HG03039 (cell line): ENCODE results near the gene ANO1.

Source experiments
- ATAC-seq: cut with Tn5 transposase; IDR thresholded peaks from one replicate; pipeline ENCODE4 v1.9.1; 2021; ENCODE audit warnings: mild to moderate bottlenecking, moderate library complexity; ENCODE audit not compliant: unreplicated experiment

Gene ANO1

DNA sequence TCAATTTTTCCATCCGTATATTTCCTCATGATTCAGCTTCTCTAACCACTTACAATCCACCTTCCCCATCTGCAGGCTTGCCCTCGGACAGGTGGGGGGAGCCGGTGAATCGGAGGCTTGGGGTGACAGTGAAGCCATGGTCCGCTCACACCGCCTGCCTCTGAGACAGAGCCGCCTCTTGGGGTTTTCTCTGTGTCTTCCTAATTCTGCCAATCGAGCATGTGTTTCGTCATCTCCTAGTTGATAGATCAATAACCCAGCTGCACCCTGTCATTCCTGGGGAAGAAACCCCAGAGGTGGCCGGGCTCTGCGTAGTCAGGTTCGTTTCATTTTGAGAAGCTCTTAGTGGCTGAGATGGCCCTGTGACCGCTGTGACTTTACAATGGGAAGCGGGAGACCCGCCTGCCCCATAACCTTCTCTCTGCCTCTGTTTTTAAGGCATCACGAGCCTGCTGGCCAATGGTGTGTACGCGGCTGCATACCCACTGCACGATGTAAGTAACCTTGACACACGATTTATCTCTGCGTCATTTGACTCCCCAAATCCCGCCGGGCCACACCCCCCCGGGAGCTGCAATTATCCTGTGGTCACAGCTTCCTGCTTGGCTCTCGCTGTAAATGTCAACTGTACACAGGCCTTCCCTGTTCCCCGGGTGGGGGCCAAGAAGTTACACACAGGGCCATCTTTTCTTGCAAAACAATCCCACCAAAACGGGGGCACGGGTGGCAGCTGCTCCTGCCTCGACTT lies 33.3 kb downstream of the ANO1 start:
- no peak for ATAC-seq

DNA sequence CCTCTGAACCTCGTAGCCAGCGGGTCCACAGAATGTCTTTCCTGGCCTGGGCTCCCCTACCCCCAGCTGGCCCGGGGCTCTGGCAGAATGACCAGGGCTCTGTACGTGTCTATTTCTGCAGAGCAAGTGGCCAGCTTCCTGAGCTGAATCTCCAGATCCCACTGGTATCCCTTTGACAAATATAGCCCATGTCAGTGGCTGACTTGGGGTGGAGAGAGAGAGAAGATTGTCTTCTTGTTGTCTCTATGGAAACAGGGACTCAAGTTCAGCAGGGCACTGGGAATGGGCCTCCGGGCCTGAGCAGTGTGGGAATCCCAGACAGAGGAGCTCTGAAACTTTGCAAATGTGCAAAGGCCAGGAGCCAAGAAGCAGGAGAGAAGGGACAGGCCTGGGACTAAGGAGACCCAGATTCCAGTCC lies 33.9 kb downstream of the ANO1 start:
- no peak for ATAC-seq

DNA sequence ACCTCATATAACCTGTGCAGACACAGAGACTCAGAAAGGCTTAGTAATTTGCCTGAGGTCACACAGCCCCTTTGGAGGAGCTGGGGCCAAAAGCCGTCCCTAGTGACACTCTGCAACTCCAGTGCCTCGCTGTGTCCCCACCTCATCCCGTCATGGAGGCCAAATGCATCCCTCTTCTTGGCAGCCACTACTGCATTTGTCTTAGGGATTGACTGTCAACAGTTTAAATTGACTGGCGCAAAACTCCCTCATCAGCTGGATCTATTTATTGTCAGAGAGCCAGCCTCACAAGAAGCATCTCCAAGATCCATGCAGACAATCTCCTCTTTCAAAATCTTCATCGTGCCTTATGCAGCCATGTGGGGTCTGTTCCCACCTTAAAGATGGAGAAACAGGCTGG lies 35.7 kb downstream of the ANO1 start:
- ATAC-seq = no peak

DNA sequence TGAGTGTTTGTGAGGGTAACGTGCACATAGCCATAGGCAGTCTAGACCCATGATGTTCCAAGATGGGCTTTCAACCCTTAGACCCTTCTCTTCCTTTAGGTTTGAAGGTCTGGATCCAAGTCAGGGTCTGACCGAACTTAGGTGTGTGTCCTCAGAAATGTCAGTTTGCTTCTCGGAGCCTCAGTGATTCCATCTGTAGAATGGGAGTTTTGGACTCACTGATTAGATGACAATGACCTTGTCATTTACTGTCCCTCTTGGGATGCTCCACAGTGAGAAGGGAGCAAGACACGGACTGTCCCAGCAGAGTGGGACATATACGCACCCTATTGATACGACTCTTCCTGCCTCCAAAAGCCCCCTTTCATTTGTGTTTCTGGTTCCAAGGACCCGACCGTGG lies 37.7 kb downstream of the ANO1 start:
- ATAC-seq = no peak

DNA sequence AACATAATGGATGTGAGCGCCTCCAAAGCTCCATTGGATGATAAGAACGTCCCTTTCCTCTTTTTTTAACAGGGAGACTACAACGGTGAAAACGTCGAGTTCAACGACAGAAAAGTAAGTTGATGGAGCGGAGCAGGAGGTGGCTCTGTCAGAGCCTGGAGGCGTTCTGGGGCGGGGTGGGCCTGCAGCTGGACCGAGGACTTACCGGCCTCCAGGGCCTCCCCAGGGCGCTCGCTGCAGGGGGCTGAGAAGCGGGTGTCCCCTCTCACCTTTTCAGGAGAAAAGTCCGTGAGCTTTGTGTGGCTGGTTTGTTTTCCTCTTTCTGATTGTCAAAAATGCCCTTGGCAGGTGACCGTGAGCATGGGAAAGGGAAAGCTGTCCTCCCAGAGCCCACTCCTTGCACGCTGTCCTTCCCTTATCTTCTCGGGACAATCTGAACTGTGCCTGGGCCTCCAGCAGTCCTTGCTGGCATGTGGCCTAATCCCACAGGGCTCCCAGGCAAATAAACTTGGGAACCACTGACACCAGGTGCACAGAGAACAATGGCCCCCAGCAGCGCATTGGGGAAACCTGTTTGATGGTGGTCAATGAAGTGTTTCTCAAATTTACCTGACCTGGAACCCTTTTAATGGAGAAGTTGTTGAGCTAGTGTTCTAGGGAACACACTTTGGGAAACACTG lies 38.4 kb downstream of the ANO1 start:
- no peak for ATAC-seq

DNA sequence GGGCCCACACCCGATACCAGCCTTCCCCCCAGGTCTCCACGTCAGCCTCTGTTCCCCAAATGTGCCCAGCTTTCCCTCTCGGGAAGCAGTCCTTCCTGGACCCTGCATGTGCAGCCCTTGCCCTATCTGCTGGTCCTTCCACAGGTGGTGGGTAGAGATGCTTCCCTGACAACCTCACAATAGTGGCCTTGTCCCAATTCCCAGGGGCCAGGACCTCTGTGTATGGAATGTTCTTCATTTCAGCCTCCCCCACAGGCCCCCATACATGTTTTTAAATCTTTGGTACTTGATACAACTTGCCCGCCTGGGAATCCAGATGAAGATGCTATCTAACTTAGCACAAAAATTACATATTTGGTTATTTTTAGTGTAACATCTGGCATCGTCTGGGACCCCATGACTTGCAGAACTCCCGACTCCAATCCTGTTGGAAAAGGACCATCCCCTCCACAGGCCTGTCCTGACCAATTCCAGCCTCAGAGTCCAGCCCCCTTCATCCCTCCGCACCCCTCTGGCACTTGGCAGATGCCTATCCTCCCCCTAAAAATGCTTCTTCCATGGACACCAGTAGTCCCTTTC lies 39.5 kb downstream of the ANO1 start:
- no peak for ATAC-seq

DNA sequence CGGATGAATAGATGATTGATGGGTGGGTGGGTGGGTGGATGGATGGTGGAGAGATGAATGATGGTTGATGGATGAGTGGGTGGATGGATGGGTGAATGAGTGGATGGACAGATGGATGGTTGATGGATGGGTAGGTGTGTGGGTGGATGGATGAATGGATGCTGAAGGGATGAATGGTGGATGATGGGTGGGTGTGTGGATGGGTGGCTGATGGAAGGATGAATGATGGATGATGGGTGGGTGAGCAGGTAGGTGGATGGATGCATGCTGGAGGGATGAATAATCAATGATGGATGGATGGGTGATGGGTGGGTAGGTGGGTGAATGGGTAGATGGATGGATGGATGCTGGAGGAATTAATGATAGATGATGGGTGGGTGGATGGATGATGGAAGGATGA lies 40.5 kb downstream of the ANO1 start:
- ATAC-seq = no peak

DNA sequence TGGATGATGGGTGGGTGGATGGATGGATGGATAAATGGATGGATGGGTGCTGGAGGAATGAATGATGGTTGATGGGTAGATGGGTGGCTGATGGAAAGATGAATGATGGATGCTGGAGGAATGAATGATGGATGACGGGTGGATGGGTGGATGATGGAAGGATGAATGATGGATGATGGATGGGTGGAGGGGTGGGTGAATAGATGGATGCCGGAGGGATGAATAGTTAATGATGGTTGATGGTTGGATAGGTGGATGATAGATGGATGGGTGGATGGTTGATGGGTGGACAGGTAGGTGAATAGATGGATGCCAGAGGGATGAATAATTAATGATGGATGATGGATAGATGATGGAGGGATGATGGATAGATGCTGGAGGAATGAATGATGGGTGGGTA lies 41.4 kb downstream of the ANO1 start:
- ATAC-seq = no peak

DNA sequence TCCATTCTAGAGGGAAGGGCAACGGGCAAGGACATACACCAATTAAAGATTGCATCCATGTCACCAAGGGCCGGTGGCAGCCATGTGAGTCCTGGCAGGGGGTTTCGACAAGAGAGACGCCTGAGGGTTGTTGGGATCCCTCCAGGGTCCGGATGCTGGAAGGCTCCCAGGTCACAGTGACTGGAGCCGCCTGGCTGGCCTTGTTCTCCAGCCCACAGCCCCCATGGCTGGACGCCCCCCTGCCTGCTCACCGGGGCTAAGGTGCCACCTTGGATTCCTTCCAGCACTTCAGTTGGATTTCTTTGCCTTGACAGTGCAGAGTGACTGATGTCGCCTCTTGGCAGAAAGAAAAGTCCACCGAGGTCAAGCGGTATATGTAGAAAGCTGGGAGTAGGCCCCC lies 42.6 kb downstream of the ANO1 start:
- ATAC-seq = no peak

DNA sequence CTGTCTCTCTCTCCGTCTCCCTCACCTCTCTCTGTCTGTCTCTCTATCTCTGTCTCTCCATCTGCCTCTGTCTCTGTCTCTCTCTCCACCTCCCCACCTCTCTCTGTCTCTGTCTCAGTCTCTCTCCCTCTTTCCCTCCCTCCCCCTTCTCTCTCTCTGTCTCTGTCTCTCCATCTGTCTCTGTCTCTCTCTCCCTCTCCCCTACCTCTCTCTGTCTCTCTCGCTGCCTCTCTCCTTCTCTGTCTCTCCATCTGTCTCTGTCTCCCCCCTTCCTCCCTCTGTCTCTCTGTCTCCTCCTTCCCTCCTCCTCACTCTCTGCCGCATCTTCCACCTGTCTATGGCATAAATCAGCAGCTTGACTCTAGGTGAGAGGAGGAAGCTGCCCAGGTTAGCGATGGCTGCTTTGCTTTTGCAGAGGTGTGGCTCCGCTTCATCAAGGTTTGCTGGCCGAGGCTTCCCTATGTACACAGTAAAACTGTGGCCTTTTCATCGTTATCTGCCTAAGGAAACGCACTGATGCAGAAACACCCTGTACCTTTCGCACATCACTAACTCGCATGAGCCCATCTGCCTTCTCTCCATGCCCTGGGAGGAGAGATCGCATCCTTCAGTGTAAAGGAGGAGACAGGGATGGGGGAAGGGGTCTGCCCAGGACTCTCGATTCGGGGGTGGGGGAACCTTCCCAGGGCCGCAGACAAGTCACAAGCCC lies 44.5 kb downstream of the ANO1 start:
- no peak for ATAC-seq

DNA sequence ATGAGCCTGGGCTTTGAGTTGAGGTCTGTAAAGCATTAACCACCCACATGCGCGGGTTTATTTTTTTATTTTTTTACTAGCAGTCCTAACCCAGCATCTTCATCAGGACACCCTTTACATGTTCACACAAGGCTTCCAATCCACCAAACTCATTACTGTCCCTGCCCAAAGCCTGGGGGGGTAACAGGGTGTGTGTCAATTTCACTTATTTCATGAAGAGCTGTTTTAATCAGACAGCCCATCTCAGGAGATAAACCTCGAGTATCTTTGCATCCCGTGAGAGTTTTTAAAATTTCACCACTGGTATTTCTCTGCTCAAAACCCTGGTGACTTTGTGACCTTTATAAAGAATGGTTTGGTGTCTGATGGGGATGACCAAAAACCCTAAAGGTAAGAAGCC lies 45.6 kb downstream of the ANO1 start:
- no peak for ATAC-seq

DNA sequence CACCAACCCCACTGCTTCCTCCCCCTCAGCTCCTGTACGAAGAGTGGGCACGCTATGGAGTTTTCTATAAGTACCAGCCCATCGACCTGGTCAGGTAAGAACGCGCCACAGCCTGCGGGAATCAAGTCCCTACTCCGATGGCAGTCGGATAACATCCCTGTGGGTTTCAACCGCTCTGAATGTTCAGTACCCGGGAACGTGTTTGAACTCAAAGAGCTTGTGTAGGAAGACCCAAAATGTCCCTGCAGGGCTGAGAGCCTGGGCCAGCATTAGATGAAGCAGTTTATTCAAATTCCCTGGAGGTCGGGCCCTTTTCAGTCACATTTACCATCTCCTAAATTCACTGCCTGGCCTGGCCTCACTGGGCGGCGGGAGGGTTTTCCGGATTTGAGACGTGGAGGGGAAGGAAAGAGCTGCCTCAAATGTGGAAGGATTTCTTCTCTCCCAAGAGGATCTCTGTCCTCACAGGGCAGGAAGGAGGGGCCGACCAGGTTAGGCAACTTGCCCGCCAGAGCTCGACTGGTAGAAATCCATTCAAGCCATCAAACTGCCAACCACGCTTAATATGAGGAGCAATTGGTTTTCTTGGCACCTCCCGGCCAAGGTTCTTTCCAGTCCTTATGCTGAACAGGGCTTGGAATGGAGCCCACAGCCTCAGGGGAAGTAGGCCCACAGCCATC lies 46.3 kb downstream of the ANO1 start:
- no peak for ATAC-seq

DNA sequence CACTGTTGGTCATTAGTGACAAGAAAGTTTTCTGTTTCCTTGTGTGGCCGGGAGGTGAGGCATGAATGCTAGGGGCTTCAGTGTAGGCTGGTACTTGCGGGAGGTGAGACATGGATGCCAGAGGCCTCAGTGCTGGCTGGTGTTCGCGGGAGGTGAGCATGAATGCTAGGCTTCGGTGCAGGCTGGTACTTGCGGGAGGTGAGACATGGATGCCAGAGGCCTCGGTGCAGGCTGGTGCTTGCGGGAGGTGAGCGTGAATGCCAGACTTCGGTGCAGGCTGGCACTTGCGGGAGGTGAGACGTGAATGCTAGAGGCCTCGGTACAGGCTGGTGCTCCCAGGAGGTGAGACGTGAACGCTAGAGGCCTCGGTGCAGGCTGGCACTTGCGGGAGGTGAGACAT lies 48.4 kb downstream of the ANO1 start:
- ATAC-seq = no peak

DNA sequence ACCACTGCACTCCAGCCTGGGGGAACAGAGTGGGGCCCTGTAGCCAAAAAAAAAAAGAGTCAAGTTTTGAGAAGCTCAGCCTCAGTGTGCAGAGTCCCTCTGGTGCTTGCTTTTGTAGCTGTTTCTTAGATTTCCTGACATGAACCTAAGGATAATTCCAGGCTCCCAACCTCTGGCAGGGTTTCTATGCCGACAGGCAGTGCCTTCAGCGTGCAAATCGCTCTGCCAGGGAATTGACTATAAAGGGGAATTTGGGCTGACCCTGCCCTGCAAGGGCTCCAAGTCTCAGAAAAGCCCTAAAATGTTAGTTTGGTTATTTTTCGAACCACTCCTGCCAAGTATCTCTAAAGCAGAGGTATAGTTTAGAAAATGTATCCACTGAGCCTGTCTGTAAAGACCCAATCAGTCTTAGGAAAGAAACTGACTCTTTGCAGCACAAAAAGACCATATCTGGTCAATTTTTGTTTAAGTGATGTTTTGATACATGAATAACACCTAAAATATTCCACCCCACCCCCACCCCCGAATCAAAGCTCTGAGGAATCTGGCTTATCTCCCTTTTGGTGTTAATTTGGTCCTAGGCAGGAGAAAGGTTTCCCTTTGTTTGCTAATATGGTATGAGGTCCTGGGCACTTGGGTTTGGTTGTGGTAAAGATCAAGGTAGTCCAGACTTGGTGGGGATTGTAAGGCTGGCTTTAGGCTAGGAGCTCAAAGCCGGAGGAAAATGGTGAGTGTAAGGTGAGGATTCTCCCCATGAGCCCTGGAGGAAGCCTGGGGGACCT lies 49.7 kb downstream of the ANO1 start:
- ATAC-seq = no peak

DNA sequence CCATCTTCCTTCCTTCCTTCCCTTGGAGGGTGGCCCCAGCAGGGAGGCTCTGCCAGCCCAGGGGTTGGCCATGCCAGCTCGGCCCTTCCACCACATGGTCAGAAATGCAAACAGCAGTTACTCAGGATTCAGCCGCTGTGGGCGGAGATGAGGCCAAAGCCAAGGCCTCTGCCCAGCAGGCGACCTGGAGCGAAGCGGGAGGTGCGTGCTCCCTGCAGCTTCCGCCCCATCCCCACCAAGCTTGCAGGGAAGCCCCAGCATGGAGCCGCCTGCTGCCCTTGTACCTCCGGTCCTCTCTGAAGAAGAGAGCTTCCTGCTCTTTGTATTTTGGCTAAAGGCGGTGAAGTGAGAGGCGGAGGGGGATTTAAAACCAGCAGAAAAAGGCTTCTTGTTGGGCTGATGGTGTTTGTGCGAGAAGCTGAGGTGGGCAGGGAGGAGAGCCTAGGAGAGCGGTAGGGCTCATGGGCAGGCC lies 50.4 kb downstream of the ANO1 start:
- ATAC-seq = no peak

DNA sequence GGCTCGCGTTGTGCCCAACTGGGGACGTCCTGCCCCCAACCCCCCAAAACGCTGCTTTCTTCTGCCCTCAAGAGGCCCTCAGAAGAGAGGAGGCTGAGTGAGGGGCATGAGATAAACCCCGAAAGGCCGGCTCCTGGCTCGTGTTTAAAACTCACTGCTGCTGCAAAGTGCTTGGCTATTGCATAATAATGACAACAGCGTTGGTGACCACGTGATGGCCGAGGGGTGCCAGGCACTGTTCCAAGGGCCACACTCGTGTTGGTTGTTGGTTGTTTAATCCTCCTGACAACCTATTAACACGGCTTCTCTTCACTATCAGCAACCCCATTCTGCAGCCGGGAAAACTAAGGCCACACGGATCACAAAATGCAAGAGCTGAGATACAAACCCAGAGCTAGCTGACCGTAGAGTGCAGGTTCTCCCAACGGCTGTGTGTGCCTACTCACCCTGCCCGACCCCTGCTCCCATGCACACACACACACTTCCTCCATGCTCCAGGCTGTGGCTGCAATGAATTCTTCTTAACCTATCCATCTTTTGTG lies 51.0 kb downstream of the ANO1 start:
- ATAC-seq = no peak

DNA sequence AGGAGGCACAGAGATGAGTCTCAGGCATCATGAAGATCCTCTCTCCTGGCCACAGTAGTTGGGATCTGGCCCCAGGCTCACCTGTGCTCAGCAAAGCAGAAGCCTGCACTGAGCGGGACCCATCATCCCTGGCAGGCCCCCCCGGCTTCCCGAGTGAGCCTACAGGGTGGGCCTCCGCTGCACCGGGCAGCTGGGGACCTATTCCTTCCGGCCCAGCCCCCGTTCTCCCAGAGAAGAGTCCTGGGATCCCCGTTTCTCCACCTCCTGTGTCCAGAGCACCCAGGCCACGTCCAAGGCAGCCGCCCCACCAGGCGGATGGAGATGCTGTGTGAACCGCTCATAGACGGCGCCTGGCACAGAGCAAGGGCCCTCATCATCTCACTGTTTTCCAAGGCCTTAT lies 52.5 kb downstream of the ANO1 start:
- ATAC-seq = no peak

DNA sequence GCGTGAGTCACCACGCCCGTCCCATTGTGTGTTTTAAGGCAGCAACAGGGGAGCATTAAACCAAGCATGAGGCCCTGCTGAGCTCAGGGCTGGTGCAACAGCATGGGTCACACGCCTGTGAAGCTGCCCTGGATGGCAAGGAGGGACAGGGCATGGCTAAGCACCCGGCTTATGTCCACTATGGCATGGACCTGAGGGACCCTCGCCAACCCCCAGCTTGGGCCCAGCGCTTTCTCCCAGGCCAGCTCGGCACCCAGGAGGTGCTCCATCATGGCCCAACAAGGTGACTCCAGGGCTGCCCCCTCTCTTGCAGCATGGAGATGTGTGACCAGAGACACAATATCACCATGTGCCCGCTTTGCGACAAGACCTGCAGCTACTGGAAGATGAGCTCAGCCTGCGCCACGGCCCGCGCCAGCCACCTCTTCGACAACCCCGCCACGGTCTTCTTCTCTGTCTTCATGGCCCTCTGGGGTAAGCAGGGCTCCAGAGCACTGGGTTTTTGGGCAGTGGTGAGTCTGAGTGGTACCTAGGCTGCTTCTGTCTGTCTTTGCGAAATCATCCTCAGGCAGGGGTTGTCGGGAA lies 53.6 kb downstream of the ANO1 start:
- no peak for ATAC-seq

DNA sequence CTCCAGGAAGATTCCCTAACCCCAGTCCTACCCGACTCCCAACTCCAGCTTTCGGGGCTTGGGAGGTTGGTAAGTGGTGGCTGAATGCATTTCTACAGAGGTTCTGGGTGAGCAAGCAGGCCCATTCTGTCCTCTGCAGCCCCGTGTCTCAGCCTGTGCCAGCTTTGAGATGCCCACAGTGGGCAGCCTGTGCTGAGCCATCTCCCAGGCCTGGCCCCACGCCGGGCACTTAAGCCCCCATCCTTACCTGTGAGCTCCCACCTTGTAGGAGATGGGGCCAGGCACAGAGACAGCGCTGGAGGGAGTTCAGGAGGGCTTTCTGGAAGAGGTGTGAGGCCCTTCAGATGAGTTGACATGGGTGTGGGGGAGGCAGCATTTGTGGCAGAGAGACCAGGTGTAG lies 54.5 kb downstream of the ANO1 start:
- no peak for ATAC-seq
